Stimulated activated CD4-positive, alpha-beta T cell treated with anti-CD3 and anti-CD28 coated beads, Interleukin-2, amount 100 ng/mL, for 48 hours (primary cell): ENCODE data around the gene TBC1D16.

ENCODE experiments used
- DNase-seq, 2 donors: peaks; one replicate each; pipeline ENCODE4 v3.0.0-alpha.2; 2020

TBC1D16 gene

GRCh38 chr17:79923974-79924638, 111.6 kb downstream of the TBC1D16 start:
- peak; percentile 58 to 59 for DNase-seq

DNA sequence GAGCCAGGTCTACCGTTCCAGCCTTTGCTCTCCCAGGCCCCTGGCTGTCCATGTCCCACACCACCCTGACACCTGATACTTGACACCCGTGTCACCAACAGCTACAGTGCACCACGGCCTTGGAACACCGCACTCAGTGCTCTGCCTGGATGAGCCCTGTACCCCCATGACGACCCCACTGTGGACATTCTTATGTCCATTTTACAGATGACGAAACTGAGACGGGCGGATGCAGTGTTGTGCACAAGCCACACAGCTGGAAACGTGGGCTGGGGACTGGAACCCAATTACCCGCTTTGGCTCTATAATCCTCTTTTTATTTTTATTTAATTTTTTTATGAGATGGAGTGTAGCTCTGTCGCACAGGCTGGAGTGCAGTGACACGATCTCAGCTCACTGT, 112.9 kb downstream of the TBC1D16 start:
- no peak for DNase-seq

- DNase-seq = no peak
These were observed 113.5 kb downstream of the TBC1D16 start for GRCh38 chr17:79922116-79922601.

DNA sequence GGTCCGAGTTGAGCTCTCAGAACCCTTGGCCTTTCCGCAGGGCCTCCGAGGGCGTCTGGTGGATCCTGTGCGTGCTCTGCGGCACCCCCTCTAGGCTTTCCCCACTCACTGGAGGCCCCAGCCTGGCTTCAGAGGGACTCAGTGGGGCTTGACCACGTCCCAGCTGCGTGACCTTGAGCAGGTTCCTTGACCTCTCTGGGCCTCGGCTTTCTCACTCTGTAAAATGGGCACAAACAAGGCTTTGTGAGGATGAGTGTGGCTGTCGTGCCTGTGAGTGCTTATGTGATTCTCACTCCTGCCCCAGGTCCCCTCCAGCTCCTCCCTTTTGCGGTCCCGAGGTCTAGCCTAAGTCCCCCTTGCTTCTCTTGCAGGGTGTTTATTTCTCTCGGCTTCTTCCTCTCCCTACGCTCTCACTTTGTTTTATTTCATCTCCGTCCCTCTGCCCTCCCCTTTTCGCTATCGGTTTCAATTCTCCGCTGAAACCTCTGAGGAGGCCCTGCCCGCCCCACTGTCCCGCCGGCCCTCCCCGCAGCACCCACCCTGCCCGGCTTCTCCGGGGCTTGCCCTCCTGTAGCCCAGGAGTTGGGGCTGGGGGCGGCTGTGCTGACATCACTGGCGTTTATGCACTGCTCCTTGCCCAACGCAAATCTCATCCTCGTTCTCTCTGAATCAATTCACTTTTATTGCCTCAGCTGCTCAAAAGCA, 114.1 kb downstream of the TBC1D16 start:
- no peak for DNase-seq

DNA sequence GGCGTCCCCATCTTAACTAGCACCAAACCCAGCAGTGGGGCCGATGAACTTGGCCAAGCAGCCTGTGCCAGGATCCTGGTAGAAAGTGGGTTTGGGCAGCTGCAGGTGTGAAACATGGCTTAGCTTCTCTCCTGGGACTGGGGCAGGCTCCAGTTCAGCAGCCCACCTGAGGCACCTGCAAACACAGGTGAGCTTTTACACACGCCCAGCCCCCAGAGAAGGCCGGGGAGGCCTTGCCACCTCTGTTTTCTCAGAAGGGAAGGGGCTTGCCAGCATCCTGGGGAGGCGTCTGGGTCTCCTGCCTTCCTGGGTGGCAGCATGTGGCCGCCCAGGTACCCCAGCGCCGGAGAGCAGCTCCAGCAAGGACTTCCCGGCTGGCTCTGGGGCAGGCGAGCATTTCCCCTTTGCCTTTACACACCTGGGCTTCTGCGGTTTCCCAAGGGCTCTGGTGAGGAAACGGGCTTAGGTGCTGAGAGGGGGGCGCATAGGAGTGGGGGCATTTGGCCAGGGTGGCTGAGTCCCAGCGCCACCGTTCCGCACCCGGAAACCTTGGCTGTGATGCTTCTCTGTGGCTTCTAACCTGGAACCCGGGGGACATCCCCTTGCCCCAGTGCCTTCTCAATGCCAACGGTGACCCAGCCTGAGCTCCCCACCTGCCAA, 114.8 kb downstream of the TBC1D16 start:
- no peak for DNase-seq

DNA sequence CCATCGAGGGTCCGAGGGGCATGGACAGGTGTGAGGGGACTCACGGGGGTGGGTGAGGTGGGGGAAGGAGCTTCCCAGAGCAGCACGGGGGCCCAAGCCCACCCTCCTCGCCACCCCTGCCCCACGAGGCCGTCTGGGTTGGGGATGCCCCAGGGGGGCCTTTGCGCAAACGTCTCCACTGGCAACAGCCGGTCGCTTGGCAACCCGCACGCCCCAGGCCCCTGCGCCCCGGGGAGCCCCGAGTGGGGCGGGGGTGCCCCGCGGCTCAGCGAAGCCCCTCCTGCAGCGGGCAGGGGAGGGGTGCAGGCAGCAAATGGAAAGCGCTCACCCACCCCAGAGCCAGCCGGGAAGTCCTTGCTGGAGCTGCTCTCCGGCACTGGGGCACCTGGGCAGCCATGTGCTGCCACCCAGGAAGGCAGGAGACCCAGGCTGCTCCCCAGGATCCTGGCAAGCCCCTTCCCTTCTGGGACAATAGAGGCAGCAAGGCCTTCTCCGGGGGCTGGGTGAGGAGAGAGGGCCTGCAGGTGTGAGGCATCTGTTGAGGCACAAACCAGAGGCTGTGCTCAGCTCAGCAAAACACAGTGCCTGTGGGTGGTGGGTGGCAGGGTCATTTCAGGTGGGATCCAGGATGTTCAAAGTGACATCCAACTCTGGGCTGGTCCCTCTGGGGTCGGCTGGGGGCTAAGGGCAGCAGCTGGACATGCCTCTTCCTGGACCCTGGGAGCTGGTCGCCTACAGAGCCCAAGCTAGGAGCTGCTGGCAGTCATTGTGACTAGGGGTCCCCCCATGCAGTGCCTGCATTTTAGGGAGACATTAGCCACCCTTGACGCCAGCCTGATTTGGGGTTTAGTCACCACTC, 115.6 kb downstream of the TBC1D16 start:
- DNase-seq = no peak

- no peak for DNase-seq
These were observed 116.5 kb downstream of the TBC1D16 start for GRCh38 chr17:79919164-79919585.

GRCh38 chr17:79918581-79919163, 117.0 kb downstream of the TBC1D16 start:
- no peak for DNase-seq

DNA sequence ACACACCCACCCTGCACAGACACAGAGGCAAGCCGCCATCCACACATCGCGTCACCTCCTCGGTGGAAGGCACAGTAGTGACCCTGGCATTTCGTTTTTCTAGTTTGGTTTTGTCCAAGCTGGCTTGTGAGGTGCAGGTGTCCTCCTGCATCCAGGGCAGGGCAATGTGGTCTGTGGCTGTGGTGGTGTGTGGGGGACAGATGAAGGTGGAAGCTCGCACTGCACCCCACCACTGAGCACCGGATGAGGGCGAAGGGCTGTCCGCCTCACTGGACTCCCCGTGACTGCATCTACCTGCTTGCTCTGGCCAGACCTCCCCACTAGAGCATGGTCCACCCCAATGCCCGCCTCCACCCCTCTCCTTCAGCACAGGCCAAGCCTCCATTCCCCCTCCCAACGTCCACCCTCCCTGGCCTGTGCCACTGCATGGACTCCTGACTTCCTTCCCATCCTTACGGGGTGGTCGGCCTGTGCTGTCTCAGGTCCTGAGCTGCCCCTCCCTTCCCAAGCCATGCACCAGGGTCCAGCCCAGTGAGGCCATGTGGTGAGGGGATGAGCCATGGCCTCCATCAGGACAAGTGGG, 117.7 kb downstream of the TBC1D16 start:
- no peak for DNase-seq

- no peak for DNase-seq
These were observed 118.4 kb downstream of the TBC1D16 start for GRCh38 chr17:79916991-79917901.

GRCh38 chr17:79916506-79916905, 119.2 kb downstream of the TBC1D16 start:
- DNase-seq = no peak

DNA sequence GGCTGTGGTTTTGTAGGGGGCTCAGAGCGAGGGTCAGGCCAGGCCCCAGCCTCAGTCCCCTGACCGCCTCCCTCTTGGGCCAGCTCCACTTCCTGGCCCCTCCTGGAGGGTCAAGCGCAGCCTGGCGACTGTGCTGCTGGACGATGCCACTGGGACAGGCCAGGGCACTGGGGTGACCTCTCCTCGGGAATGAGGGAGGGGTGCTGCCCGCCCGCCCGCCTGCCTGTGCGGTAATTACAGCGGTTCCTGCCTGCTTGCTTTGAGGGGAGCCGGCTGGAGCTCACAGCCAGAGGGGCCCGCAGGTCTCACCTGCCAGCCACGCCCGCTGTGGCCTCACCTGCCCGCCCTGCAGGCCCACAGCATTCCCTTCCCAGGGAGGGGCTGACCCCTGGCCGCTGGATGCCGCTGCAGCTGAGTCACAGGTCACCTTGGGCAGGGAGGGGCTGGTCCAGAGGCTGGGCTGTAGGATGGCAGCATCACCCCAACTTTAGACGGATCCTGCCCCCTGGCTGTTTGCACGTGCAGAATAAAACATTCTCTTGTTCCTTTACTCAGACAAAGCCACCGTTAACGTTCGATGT, 119.7 kb downstream of the TBC1D16 start:
- DNase-seq = no peak

DNA sequence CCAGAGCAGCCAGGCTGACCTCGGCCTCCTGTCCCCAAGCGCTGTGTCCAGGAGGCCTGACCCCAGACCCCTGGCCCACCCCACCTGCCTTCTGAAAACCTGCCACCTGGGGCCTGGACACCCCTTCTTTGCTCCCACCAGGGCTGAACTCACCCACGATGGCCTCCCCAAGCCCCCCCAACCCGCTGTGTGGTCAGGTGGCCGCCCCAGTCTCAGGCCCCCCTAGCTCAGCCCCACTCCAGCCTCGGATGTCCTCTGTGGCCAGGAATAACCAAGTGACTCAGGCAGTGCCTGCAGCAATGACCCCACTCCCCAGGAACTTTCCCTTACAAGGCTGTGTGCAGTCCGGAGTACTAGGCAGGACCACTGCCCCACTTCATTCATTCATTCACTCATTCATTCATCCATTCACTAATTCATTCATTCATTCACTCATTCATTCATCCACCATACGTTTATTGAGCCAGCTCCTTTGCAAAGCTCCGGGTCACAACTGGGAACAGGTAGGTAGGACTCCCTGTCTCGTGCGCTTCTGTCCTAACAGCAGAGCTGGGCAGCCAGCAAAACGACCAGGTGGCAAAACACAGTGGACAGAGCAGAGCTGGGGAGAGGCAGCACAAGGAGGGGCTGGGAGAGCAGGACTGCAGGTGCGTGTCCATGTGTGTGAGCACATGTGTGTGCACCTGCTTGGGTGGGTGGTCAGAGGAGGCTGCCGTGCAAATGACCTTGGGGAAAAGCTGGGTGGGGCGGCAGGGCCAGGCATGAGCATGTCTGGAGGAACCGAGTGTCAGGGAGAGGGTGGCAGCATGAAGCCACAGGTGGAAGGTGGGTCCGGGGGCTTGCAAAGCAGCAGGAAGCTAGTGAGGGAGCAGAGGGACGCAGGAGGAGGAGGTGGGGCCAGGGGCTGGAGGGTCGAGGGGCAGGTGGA, 120.6 kb downstream of the TBC1D16 start:
- no peak for DNase-seq

DNA sequence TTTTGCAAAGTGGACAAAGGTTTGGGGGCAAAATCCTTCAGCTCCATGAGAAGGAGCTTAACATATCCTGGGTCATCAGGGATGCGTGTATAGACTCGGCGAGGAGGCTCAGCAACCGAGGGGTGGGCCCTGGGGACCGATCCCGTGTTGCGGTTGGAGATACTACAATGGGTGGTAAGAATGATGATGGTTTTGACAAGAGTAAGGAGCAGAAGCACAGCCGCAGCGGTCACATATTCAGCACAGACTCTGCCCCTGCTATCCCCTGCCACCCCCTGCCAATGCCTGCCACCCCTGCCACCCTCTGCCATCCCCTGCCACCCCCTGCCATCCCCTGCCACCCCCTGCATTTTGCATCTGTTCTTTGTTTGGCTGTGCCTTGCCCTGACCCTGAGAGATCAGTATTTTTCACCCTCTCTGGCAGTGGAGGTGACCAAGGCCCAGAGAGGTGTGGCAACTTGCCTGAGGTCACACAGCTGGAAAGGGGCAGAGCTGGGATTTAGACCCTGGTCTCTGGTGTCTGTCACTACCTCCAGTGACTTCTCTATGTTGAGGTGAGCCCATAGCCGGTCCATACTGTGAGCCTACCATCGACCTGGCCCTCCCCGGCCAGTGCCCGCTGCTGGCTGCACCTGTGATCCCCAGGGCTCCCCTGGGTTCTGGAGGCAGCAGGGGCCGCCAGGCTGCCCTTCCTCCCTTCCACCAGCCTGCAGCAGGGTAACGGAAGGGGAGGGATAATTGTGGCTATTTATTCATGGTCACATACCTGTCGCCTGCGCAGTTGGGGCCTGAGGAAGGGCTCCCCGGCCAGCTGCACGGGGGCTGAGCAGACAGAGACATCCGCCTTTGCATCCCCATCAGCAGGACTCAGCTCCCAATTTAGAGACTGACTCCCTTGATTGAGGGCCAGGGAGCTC, 121.5 kb downstream of the TBC1D16 start:
- no peak for DNase-seq

DNA sequence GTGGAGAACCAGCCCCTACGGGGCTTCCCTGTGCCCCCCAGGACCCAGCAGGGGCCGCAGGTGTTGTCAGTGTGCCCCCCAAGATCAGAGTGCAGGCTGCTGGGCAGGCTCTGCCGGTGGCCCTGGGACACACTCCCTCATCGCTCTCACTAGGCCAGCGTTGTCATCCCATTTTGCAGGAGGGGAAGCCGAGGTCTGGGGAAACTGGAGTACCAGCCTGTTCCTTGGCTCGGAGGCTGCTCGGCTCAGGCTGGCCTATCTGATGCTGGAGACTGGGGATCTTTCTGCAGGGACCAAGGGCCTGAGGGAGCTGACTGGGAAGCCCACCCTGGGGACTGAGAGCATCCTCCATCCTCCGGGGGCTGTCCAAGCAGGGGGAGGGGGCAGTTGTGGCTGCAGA, 122.2 kb downstream of the TBC1D16 start:
- DNase-seq = no peak

GRCh38 chr17:79912552-79913330, 122.9 kb downstream of the TBC1D16 start:
- DNase-seq = no peak
